ENCODE results near the gene SNED1. TPM values are rescaled to one million over a fixed set of nuclear protein-coding genes. Genes with fewer than 3 reads are reported as not detected.

The SNED1 gene
- total RNA-seq, 1 donor from 2014 or later: 34.9 TPM

DNA sequence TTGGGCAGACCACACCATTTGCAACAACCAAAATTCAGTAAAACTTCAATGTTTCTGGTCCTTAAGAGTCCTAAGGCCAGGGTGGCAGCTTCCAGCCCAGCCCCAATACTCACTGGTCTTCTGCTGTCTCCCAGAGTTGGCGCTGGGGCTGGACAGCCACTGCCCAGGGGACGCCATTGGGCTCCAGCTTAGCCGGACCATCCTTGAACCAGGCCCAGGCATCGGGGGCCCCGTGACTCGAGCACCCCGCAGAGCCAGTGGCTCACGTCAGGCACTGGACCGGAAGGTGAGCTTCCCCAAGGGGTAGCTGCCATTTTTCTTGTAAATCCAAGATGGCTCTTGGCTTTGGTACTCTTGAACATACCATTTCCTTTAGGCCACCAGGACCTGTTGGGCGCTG lies 21.8 kb downstream of the SNED1 start:
- ATAC-seq (no peak), DNase-seq (ENCODE audit: low spot score) (peak; percentile 26)

DNA sequence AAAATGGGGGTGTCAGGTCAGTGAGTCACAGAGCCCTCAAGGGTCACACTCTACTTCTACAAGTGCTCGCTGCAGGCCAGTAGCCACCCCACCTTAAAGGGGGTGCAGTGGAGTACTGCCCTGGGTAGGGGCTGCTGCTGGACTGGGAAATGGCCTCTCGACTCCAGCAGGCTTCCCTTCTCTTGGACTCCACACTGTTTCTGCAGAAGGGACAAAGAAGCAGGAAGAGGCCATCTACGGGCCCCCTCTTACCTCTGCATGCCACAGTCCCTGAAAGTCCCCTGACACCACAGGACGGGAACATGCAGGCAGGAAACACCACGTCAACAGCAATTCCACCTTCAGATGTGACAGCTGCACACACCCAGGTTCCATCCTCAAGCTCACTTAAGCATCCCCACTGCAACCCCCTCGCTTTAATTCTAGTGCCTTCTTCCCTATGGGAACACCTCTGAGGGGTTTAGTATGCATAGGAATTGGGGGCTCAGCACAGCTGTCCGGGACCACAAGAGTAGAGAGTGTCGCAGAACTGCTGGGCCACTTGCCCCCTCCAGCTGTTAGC lies 22.3 kb downstream of the SNED1 start:
- peak; percentile 32 for DNase-seq (ENCODE audit: low spot score)
- no peak for ATAC-seq

DNA sequence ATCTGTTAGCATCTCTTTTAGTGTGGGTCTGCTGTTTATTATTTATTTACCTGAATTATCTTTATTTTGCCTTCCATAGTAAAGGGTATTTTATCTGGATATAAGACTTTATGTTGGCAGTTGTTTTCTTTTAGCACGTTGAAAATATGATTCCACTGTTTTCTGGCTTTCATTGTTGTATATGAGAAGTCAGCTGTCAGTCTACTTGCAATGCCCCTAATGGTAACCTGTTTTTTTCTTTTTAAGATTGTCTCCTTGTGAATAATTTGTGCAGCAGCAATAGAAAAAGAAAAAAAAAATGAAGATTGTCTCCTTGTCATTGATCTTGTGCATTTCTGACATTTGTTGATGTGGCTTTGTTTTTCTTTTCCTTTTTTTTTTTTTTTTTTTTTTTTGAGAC lies 27.2 kb downstream of the SNED1 start:
- no peak for DNase-seq (ENCODE audit: low spot score)
- ATAC-seq: no peak

DNA sequence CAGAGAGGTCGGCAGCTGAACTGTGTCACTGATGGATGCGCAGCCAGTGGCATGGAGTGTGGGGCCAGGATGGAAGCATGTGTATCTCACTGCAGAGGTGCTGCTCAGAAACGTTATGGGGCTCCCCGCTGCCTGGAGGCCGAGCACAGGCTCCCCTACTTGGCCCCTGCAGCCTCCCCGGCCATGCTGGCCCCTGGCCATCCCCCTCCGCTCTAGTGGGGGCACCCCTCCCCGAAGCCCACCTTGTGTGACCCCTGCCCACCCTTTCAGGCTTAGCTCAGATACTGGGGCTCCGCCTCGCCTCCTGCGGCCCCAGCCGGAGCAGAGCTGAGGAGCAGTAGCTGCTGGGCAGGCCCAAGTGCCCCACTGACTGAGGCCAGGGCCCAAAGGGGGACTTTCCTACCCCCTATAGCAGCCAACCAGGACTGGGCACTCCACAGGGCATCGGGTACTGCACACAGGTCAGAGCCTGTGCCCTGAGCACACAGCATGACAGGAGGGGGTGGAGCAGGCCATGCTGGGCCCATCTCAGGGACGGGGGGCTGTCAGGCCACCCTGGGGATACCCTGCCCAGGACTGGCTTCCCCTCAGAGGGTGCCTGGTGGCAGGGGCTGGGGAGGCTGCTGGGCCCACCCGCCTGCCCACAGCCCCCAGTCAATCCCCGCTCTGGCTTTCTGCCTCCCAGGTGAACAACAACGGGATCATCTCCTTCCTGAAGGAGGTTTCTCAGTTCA lies 31.3 kb downstream of the SNED1 start:
- peak; percentile 29 for ATAC-seq
- DNase-seq (ENCODE audit: low spot score): peak; percentile 43

- ATAC-seq: no peak
- peak; percentile 33 for DNase-seq (ENCODE audit: low spot score)
These were observed 31.9 kb downstream of the SNED1 start for GRCh38 chr2:241030333-241030680.

- DNase-seq (ENCODE audit: low spot score): peak; percentile 29
- ATAC-seq: no peak
These were observed 32.5 kb downstream of the SNED1 start for GRCh38 chr2:241030883-241031282.

- ATAC-seq (no peak), DNase-seq (ENCODE audit: low spot score) (peak; percentile 36)
These were observed 33.2 kb downstream of the SNED1 start for GRCh38 chr2:241031436-241032165.

DNA sequence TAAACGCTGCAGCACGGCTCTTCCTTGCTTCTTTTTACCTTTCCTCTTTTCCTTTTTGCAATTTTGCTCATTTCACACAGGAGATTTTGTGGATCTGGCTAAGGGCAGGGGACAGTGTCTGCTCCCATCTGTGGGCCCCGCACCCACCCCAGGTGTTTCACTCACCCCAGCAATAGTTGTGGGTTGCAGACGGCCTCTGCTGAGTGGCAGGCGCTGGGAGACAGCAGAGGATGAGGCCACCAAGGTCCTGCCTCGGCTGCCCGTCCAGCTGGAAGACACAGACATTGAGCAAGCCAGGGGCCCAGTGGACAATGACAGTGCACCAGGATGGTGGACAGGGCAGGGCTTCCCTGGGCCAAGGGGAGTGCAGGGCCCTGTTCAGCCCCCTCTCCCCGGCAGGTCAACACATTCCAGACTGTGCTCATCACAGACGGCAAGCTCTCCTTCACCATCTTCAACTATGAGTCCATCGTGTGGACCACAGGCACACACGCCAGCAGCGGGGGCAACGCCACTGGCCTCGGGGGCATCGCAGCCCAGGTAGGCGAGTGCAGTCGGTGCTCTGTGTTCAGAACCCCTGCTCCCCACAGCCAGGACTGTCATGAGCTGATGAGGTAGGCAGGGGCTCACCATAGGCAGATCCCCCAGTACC lies 35.0 kb downstream of the SNED1 start:
- ATAC-seq (no peak), DNase-seq (ENCODE audit: low spot score) (peak; percentile 40)

DNA sequence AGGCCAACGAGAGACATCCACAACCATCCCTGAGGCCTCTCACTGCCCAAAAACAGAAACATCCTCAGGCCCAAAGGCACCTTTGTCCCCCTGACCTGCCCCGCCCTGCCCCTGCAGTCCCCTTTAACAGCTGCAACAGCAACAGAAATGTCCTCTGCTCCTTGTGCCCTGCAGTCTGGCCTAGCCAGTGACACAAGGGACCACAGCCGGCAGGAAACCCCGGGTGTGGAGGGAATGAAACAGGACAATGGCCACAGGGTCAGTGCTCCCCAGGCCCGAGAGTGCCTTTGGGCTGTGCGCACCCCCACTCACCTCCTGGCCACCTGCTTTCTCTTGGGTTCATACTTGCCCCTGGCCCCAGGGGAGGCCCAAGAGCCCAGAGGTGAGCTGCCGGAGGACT lies 35.6 kb downstream of the SNED1 start:
- ATAC-seq: no peak
- DNase-seq (ENCODE audit: low spot score): no peak

GRCh38 chr2:241034490-241035141 lies 36.2 kb downstream of the SNED1 start:
- ATAC-seq: no peak

DNA sequence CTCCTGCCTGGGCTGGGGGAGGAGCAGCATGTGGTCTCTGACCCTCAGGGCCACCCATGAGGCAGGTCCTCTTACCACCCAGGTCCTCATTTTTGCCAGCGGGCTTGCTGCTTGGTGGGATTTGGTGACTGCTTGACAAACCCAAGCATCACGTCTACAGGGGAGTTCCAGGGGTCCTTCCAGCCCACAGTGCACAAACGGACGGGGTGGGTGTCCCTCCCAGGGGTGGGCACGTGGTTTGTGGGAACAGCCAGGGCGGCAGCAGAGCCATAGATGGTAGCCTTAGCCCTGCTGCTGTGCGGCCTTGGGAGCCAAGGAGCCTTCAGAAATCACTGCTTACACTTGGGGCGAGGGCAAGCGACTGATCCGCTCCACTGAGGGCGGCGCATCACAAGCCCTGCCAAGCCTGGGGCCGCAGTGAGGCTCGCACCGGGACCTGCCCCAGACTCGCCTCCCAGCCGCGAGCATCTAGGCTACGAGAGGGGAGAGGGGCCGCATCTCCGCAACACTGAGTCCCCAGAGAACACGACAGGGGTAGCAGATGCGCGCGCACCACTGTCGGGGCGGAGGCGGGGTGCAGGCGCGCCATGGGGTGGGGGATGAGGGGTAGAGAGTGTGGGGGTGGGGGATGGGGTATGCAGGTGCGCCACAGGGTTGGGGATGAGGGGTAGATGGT lies 36.9 kb downstream of the SNED1 start:
- peak; percentile 33 for DNase-seq (ENCODE audit: low spot score)
- no peak for ATAC-seq

More at GRCh38 chr2:241034490-241035141, 36.2 kb downstream of the SNED1 start:
- peak; percentile 40 for DNase-seq (ENCODE audit: low spot score)

- peak; percentile 22 for DNase-seq (ENCODE audit: low spot score)
These were observed 37.5 kb downstream of the SNED1 start for GRCh38 chr2:241035818-241036396.

GRCh38 chr2:241036397-241036963 lies 38.1 kb downstream of the SNED1 start:
- DNase-seq (ENCODE audit: low spot score) (peak; percentile 44), ATAC-seq (no peak)

More at GRCh38 chr2:241035818-241036396, 37.5 kb downstream of the SNED1 start:
- no peak for ATAC-seq

- DNase-seq (ENCODE audit: low spot score) (peak; percentile 42), ATAC-seq (no peak)
These were observed 38.6 kb downstream of the SNED1 start for GRCh38 chr2:241036964-241037421.

DNA sequence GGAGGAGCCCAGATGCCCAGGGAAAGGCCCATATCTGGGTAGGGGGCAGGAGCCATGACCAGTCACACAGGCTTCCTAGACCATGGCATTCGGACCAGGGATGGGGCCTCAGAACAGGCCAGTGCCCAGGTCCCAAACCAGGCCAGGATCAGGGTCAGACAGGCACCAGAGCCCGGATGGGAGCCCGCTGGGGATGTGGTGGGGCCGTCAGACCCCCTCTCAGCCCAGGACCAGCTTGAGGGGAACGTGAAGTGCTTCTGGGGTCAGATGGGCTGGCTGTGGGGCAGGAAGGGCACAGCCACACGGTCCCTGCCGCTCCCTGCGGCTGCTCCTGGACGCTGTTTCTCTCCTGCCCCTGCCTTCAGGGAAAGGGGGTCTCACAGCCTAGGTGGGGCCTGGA lies 39.1 kb downstream of the SNED1 start:
- DNase-seq (ENCODE audit: low spot score) (peak; percentile 37), ATAC-seq (no peak)

GRCh38 chr2:241038374-241039180 lies 40.2 kb downstream of the SNED1 start:
- DNase-seq (ENCODE audit: low spot score) (peak; percentile 40), ATAC-seq (no peak)

DNA sequence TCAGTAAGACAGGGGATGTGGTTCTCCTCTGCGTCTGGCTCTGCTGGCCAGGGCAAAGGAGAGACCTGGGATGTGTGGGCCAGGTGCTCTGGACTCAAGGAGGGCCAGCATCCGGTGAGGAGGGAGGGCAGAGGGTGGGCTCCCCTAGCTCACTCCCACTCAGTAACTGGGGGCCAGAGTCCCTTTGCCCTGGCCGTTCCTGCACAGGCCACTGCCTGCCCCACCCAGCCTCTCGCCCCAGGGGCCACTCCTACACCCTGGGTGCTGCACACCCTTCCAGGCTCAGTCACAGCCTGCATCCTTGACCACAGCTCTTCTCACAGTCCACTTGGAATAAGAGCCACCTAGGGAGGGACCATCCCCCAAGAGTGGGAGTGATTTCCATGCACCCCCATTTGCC lies 41.0 kb downstream of the SNED1 start:
- DNase-seq (ENCODE audit: low spot score): peak; percentile 27
- ATAC-seq: no peak

DNA sequence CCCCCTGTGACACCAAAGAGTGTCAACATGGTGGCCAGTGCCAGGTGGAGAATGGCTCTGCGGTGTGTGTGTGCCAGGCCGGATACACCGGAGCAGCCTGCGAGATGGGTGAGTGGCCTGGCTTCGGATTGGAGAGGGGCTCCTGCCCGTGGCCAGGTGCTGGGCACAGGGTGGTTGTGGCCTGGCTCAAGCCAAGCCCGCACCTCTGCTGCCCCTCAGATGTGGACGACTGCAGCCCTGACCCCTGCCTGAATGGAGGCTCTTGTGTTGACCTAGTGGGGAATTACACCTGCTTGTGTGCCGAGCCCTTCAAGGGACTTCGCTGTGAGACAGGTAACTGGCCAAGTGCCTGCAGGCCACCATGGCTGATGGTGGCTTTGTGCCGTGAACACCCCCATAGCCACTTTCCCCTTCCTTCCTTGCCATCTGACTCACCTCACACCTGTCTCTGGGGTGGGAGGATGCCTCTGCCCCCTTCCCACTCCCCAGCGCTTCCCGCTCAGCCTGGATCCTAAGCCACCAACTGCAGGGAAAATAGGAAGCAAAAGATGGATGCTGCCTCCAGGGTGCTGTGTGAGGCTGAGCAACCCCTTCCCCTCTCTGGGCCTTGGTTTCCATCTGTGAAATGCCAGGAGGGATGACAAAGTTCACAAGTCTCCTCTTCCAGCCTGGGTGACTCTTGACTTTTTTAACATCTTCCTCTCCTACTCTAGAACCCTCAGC lies 41.8 kb downstream of the SNED1 start:
- DNase-seq (ENCODE audit: low spot score) (peak; percentile 37), ATAC-seq (no peak)
